ENCODE measurements around the gene PRX. TPM values are rescaled to one million over a fixed set of nuclear protein-coding genes. Genes with fewer than 3 reads are reported as not detected.
"Not testable (repeated sequence)": the region's sequence is repeated elsewhere in the genome, so short reads cannot be mapped to it uniquely, and the experiment has no call there.

The PRX gene
- total RNA-seq, 4 donors from 2014 or later = 454 to 667 (median 548) TPM

GRCh38 chr19:40457048-40457447 lies 43.9 kb upstream of the PRX start:
- DNase-seq (ENCODE audit: low spot score in 2 of 2) = no peak
- Histone ChIP-seq H3K27ac (no peak overlapping the region), H3K9me3 (no peaks in the 10 kb centered on the region), H3K27me3 (no peaks in the 10 kb centered on the region), H3K4me3 (no peak overlapping the region), H3K36me3 (peaks cover 0 to 55% (median 0%) of the 10 kb centered on the region in 3 donors), H3K4me1 (peaks cover 0 to 12% (median 0%) of the 10 kb centered on the region in 4 donors)
- WGBS, 2 donors = 87% methylated on average over 5 of the region's 5 CpGs
- no peak for TF ChIP-seq CTCF (IDR thresholded peaks at IDR 0.05)
- no peak for TF ChIP-seq EP300 (IDR thresholded peaks at IDR 0.05)
- TF ChIP-seq POLR2A (IDR thresholded peaks at IDR 0.05) = no peak

GRCh38 chr19:40453943-40454342 lies 40.8 kb upstream of the PRX start:
- WGBS, 2 donors = 77 to 97% methylated on average over 6 of the region's 6 CpGs
- H3K27me3 ChIP-seq; H3K27ac ChIP-seq; H3K4me3 ChIP-seq; DNase-seq (ENCODE audit: low spot score in 2 of 2); H3K4me1 ChIP-seq; H3K9me3 ChIP-seq: not testable (repeated sequence)
- peaks cover 0 to 84% (median 0%) of the 10 kb centered on the region in 3 donors for H3K36me3 ChIP-seq

GRCh38 chr19:40453151-40453735 lies 40.1 kb upstream of the PRX start:
- Histone ChIP-seq H3K27me3 (no peaks in the 10 kb centered on the region), H3K27ac (no peak overlapping the region), H3K4me3 (no peak overlapping the region), H3K36me3 (peaks cover 0 to 87% (median 0%) of the 10 kb centered on the region in 3 donors), H3K4me1 (no peaks in the 10 kb centered on the region), H3K9me3 (no peaks in the 10 kb centered on the region)
- no peak for TF ChIP-seq CTCF (IDR thresholded peaks at IDR 0.05)
- TF ChIP-seq EP300 (IDR thresholded peaks at IDR 0.05) = no peak
- no peak for TF ChIP-seq POLR2A (IDR thresholded peaks at IDR 0.05)
- WGBS, 2 donors = 83 to 84% methylated on average over 5 of the region's 5 CpGs
- DNase-seq (ENCODE audit: low spot score in 2 of 2) = no peak

- H3K36me3 ChIP-seq = peaks cover 0 to 87% (median 0%) of the 10 kb centered on the region in 3 donors
These were observed 38.8 kb upstream of the PRX start for GRCh38 chr19:40452016-40452415.

GRCh38 chr19:40450664-40451063 lies 37.5 kb upstream of the PRX start:
- Histone ChIP-seq H3K27me3 (no peaks in the 10 kb centered on the region), H3K27ac (no peak overlapping the region), H3K9me3 (no peaks in the 10 kb centered on the region), H3K4me3 (no peak overlapping the region), H3K36me3 (peaks cover 0 to 80% (median 0%) of the 10 kb centered on the region in 3 donors), H3K4me1 (peaks cover 0 to 3% (median 0%) of the 10 kb centered on the region in 4 donors)
- DNase-seq (ENCODE audit: low spot score in 2 of 2) = no peak
- WGBS, 2 donors = 96 to 97% methylated on average over 4 of the region's 4 CpGs
- no peak for TF ChIP-seq POLR2A (IDR thresholded peaks at IDR 0.05)
- TF ChIP-seq CTCF (IDR thresholded peaks at IDR 0.05) = no peak
- no peak for TF ChIP-seq EP300 (IDR thresholded peaks at IDR 0.05)

More at GRCh38 chr19:40452016-40452415, 38.8 kb upstream of the PRX start:
- Histone ChIP-seq H3K27ac (no peak overlapping the region), H3K27me3 (no peaks in the 10 kb centered on the region), H3K4me1 (no peaks in the 10 kb centered on the region), H3K4me3 (no peak overlapping the region), H3K9me3 (no peaks in the 10 kb centered on the region)
- TF ChIP-seq POLR2A (IDR thresholded peaks at IDR 0.05) = no peak
- TF ChIP-seq EP300 (IDR thresholded peaks at IDR 0.05) = no peak
- TF ChIP-seq CTCF (IDR thresholded peaks at IDR 0.05) = no peak
- no peak for DNase-seq (ENCODE audit: low spot score in 2 of 2)
- WGBS, 2 donors = 61 to 63% methylated on average over 5 of the region's 5 CpGs
